Smooth muscle cell of the brain vasculature (primary cell): ENCODE data around the gene RGS4.

Experiments
- DNase-seq: peaks from one replicate; pipeline ENCODE4 v3.0.0-alpha.2; 2012; ENCODE audit warnings: low read depth, low spot score

Gene RGS4

GRCh38 chr1:163069142-163069541 is at the start of gene RGS4:
Gene RGS4 (plus strand): TSS chr1:163069361. CDS start chr1:163069485, 124 bp downstream.
- DNase-seq: peak; percentile 94

DNA sequence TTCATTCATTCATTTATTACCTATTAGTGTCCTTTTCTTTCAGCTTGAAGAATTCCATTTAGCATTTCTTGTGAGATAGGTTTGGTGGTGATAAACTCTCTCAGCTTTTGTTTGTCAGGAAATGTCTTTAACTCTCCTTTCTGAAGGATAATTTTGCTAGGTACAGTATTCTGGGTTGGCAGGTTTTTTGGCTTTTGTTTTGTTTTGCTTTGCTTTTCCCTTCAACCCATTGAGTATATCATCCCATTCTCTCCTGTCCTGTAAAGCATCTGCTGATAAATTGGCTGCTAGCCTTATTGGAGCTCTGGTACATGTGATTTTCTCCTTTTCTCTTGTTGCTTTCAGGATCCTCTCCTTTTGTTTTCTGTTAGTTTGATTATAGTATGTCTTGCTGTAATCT is 47.0 kb upstream of the RGS4 start:
- DNase-seq: no peak

DNA sequence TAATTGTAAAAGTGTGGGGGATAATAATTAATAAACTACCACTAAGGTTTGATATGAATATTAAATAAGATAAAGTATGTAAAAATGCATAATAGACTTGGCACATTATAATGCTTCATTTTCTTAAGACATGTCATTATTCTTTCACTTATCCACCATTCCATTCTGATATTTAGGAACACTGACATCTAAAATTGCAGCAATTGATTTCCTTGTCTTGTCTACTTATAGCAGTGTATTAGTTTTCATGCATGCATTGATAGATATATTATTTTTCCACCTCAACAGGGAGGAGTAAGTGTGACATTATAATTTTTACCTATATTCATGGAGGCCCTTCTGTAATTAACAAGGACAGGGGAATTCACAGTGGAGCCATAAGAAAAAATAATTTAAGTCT is 41.6 kb upstream of the RGS4 start:
- no peak for DNase-seq

- DNase-seq: no peak
Measured at GRCh38 chr1:163029901-163030300, 39.3 kb upstream of the RGS4 start.

DNA sequence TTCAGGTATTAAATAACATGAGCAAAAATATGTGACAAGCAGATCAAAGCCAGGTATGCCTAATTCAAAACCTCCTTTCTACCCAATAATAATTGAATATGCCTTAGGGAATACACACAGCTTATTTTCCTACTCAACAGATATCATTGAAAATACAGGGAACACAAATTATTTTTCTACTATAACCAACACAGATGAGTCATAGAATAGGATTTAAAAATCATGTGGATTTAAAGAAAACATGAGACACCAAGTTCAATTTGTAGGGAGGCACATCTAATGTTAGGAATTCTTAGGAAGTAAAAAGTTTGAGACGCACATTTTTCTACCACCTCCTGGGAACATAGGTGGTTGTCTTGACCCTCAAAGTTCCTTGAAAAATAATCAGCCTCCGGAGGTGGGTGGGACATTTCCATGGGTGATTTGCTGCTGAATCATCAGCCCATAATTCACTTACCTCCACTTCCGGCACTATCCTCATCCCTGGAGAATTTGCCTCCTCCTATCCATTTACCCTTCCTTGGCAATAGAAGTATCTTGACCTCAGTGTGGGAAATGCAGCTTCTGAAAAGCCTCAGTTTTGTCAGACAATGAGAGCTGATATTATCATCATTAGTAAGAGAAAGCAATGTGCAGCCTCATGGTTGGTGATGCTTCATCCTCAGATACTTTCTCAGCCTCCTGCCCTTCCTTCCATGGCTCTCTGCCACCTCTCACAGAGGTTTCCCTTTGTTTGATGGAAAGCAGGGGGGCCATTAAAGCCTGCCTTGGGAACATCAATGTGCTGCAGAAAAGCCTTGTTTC is 33.5 kb upstream of the RGS4 start:
- peak; percentile 81 for DNase-seq

DNA sequence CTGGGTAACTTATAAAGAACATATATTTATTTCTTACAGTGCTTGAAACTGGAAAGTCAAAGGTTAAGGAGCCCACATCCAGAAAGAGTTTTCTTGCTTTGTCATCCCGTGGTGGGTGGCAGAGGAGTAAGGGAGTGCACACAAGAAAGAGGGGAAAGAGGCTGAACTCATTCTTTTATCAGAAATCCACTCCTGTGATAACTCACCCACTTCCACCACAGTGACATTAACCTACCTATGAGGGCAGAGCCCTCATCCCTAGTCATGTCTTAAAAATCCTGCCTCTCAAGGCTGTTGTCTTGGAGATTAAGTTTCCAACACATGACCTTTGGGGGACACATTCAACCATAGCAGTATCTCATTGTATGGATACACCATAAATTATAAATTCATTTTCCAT is 32.5 kb upstream of the RGS4 start:
- no peak for DNase-seq

- DNase-seq: no peak
Measured at GRCh38 chr1:163038928-163039706, 30.0 kb upstream of the RGS4 start.

- DNase-seq: no peak
Measured at GRCh38 chr1:163039707-163040093, 29.5 kb upstream of the RGS4 start.

DNA sequence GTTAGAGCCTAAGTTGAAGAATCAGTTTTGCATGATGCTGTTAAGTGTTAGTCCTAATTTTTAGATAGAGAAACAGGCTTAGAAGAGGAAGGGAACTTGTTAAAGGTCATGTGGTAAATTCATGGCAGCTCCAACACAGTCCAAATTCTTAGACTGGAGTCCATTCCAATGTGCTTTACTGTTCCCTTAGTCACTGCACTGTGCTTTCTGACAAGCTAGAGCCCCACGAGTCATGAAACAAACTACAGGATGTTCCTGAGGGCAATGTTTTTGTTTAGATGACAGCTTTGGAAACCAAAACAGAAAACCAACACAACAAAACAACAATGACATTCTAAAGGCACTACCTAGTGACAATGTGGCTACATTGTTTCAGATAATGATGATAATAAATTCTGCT is 23.1 kb upstream of the RGS4 start:
- DNase-seq: no peak

GRCh38 chr1:163047951-163048659 is 21.1 kb upstream of the RGS4 start:
- DNase-seq: no peak

- no peak for DNase-seq
Measured at GRCh38 chr1:163048869-163049268, 20.3 kb upstream of the RGS4 start.

DNA sequence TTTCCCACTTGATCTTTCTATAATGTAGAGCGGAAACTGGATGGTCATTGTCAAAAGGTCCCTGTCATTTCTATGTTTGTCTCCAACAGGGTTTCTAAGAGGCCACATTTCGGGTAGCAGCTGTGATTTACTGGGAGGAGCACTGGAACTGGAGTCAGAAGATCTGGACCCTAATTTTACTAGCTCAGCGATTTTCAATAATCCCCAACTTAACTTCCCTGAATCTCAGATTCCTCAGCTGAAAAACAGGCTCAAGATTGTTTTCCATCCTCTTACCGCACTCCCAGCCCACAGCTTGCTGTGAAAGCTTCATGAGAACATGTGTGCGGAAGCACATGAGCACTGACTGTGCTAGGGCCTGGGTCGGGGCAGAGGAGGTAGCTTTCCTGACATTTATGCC is 19.9 kb upstream of the RGS4 start:
- no peak for DNase-seq

DNA sequence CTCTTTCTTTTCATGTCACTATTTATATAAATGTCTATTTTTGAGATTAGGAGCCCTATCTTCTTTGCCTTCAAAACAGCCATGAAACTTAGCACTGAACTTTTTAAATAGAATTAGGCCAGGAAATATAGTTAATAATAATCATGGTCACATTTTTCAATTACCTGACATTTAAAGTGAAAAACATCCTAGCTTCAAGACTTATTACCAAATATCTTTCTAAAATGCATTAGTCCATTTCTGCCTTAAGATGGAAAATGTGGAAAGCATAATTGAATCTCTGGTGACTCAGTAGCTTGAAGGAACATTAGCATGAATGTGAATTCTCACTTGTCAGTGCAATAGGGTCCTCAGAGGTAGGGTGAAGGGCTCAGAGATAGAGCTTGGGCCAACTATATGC is 18.7 kb upstream of the RGS4 start:
- no peak for DNase-seq

- no peak for DNase-seq
Measured at GRCh38 chr1:163054181-163054591, 15.0 kb upstream of the RGS4 start.

- DNase-seq: no peak
Measured at GRCh38 chr1:163055005-163055404, 14.2 kb upstream of the RGS4 start.

GRCh38 chr1:163055531-163055930 is 13.6 kb upstream of the RGS4 start:
- no peak for DNase-seq

GRCh38 chr1:163056831-163057230 is 12.3 kb upstream of the RGS4 start:
- DNase-seq: no peak

- no peak for DNase-seq
Measured at GRCh38 chr1:163060343-163061007, 8.7 kb upstream of the RGS4 start.

GRCh38 chr1:163063143-163063542 is 6.0 kb upstream of the RGS4 start:
- no peak for DNase-seq

- DNase-seq: peak; percentile 62
Measured at GRCh38 chr1:163063610-163064009, 5.6 kb upstream of the RGS4 start.

DNA sequence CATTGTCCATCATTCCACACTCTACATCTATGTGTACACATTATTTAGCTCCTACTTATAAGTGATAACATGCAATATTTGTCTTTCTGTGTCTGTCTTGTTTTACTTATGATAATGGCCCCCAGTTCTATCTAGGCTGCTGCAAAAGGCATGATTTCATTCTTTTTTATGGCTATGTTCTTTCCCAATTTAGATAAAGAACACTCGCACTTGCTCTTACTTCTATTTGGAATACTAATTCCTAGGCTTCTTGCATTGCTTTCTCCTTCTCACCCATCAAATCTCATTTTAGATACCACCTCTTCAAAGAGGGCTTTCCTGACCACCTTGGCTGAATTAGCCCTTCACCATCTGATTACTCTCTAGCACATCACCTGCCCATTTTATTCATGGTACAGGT is 3.0 kb upstream of the RGS4 start:
- DNase-seq: no peak

- no peak for DNase-seq
Measured at GRCh38 chr1:163066686-163067085, 2.5 kb upstream of the RGS4 start.
